IPS-NIHi7 (cell line): ENCODE results near the gene TEDC2.

ENCODE experiments used
- DNase-seq: peaks from one replicate; pipeline ENCODE4 v3.0.0; 2012; ENCODE audit warnings: mixed read lengths; ENCODE audit errors: extremely low spot score

TEDC2 gene

GRCh38 chr16:2466667-2467527 is 7.0 kb downstream of the TEDC2 start:
- DNase-seq: no peak

DNA sequence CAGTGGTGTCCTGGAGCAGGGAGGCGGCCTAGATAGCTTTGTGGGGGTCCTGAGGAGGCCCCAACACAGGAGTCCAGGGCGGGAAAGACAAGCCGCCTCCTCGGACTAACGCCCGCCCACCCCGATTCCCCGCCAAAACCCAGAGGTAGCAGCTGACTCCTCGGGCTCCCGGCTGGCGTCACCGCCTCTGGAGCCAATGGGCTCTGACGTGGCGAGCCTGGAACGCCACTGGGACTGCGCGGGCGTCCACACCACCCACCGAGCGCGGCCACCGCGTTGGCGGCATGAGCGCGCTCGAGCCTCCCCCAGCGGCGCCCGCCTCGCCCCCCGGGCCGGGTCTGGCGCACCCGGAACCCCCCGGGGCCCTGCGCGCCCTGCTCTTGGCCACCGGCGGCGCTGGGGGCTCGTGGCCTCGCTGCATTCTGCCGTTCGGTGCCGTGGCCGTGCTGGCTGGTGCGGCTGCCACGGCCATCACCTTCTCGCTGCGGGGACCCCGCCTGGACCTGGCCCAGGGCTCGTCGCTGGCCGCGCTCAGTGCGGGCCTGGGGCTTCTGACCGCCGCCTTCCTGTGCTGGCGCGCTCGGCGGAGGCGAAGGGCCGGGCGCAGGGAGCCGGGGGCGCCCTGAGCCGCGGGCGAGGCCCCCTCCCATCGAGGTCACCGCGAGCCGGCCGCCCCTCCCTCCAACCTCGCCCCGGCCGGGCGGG is 7.8 kb downstream of the TEDC2 start:
- DNase-seq: peak; percentile 83

DNA sequence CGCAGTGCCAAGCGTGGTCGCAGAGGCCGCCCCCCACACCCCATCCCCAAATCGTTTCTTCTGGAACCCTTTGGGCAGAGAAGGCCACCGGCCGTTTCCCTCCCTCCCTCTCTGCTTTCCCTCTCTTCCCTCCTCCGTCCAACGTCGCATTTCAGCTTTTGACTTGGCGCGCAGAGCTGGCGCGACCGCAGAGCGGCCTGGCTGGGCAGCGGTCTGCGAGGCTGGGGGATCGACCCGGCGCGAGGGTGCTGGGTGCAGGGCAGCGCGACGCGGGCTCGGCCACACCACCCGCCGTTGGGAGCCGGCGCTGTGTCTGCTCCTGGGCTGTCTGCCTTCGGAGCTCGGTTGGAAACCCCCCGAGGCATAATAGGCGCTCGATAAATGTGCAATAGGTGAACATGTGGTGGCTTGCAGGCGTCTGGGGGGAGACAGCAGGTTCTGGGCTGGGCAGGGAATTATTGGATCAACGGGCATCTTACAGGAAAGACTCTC is 8.4 kb downstream of the TEDC2 start:
- DNase-seq: no peak

- peak; percentile 41 for DNase-seq
Measured at GRCh38 chr16:2468725-2469398, 9.0 kb downstream of the TEDC2 start.

DNA sequence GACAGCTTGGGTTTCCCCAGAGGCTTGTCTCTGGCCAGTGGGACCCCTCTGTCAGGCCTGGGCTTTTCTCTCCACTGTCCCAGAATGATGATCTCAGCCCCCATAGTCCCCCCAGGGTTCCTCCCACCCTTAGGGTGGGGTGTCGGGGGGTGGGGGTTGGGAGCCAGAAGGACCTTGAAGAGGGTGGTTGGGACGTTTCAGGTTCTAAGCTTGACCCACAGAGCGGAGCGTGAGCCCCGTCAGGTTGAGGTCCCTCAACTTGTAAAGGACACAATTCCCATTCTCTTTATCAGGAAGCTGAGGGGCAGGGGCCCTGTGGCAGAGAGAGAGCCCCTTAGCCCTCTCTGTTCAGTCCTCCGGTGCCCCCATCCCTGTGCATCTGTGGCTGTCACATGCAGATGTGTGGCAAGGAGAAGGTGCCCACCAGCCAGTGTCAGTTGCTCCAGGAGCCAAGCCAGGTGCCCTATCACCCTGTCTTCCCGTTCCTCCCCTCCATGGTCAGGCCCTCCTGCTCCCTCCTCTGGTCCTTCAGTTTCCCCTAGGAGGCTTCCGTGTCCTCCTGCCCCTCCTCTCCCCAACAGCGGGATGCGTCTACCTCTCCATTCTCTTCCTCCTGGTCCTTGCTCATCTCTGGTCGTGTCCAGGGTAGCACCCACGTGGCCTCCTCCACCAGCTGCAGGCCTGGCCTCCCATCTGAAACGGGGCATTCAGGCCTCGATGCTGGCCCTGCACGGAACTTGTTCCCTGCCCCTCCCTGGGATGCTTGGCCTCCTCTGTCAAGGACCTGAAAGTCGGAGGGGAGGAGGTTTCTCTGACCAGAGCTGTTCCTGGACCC is 9.7 kb downstream of the TEDC2 start:
- DNase-seq: no peak

GRCh38 chr16:2470234-2470601 is 10.3 kb downstream of the TEDC2 start:
- no peak for DNase-seq

- DNase-seq: no peak
Measured at GRCh38 chr16:2470603-2471015, 10.7 kb downstream of the TEDC2 start.

- DNase-seq: peak; percentile 76
Measured at GRCh38 chr16:2471016-2471652, 11.2 kb downstream of the TEDC2 start, which contains the start of gene NTN3. TSS of gene NTN3 (plus strand) at chr16:2471297. CDS start at chr16:2471702, 405 bp downstream.

DNA sequence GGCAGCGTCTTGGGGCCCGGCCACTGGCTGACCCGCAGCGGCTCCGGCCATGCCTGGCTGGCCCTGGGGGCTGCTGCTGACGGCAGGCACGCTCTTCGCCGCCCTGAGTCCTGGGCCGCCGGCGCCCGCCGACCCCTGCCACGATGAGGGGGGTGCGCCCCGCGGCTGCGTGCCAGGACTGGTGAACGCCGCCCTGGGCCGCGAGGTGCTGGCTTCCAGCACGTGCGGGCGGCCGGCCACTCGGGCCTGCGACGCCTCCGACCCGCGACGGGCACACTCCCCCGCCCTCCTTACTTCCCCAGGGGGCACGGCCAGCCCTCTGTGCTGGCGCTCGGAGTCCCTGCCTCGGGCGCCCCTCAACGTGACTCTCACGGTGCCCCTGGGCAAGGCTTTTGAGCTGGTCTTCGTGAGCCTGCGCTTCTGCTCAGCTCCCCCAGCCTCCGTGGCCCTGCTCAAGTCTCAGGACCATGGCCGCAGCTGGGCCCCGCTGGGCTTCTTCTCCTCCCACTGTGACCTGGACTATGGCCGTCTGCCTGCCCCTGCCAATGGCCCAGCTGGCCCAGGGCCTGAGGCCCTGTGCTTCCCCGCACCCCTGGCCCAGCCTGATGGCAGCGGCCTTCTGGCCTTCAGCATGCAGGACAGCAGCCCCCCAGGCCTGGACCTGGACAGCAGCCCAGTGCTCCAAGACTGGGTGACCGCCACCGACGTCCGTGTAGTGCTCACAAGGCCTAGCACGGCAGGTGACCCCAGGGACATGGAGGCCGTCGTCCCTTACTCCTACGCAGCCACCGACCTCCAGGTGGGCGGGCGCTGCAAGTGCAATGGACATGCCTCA is 12.0 kb downstream of the TEDC2 start:
- no peak for DNase-seq

DNA sequence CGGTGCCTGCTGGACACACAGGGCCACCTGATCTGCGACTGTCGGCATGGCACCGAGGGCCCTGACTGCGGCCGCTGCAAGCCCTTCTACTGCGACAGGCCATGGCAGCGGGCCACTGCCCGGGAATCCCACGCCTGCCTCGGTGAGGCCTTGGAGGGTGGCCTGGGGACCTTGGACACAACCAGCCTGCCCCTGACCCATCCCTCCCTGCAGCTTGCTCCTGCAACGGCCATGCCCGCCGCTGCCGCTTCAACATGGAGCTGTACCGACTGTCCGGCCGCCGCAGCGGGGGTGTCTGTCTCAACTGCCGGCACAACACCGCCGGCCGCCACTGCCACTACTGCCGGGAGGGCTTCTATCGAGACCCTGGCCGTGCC is 12.6 kb downstream of the TEDC2 start:
- DNase-seq: no peak

- no peak for DNase-seq
Measured at GRCh38 chr16:2472885-2473445, 13.1 kb downstream of the TEDC2 start.

DNA sequence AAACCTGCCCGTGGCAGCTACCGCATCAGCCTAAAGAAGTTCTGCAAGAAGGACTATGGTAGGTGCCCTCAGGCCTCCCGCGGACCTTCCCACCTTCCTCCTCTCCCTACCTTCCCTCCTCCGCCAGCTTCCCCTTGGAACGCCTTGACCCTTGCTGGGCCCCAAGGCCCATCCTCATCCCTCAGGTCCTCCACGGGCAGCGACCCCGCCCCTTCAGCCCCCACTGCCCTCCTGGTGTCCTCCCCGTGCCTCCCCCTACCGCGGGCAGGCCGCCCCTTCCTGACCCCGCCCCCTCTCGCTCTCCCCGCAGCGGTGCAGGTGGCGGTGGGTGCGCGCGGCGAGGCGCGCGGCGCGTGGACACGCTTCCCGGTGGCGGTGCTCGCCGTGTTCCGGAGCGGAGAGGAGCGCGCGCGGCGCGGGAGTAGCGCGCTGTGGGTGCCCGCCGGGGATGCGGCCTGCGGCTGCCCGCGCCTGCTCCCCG is 13.6 kb downstream of the TEDC2 start:
- DNase-seq: peak; percentile 31

DNA sequence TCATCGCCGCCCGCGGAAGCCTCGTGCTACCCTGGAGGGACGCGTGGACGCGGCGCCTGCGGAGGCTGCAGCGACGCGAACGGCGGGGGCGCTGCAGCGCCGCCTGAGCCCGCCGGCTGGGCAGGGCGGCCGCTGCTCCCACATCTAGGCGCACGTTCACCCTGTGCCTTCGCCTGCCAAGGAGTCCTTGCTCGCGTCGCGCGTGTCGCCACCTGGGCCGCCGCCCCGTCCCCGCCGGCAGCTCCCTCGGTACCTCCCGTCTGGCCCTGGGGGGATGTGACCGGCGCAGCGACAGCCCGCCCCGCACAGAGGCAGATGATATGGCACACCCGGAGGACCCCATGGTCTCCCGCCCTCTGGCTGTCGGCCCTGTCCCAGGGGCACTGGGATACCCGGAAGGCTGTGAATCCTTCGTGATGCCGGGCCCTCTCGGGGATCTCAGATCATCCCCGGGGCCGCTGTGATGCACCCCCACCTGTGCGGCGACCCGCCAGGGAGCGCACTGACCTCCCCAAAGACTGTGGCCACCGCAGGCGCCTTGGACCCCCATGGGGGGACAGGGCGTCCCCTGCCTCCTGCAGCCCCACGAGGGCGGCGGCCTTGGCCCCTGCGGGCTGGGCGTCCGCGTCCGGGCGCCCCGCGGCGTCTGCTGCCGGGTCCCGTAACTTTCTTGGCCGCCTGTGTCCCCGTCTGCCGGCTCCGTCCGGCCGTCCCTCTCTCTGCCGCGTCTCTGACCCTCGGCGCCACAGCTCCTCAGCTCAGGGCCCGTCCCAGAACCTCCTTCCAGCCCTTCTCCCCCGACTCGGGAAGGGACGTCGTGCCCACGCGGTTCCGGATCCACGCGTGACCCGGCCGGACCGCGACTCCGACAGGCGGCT is 14.3 kb downstream of the TEDC2 start:
- DNase-seq: peak; percentile 54

DNA sequence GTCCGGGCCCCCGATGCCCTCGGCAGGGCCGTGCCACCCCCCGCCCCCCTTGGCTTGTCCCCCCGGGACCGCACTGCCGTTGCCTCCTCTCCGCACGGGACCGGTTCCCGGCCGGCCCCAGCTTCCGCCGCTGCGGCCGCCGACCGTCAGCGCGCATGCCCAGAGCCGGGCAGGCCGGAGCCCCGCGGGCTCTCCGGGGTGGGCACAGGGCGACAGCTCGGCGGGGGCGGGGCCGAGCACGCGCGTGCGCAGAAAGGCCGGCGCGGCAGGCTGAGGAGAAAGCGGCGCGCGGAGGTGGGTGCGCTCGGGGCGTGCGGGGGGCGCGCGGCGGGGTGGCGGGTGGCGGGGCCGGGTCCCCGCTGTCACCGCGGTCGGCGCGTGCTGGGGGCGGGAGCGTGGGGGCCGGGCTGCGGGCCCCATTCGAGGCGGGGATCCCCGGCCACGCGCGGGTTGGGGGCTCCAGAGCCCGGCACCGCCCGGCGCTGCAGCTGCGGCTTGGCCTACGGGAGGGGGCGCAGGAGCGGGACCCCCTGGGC is 15.0 kb downstream of the TEDC2 start, which contains the start of gene TBC1D24:
Gene TBC1D24, plus strand, starts transcription at position 251 of the 536 bp plus-strand sequence. CDS start 21,022 bp downstream, outside the sequence.
- peak; percentile 99 for DNase-seq

DNA sequence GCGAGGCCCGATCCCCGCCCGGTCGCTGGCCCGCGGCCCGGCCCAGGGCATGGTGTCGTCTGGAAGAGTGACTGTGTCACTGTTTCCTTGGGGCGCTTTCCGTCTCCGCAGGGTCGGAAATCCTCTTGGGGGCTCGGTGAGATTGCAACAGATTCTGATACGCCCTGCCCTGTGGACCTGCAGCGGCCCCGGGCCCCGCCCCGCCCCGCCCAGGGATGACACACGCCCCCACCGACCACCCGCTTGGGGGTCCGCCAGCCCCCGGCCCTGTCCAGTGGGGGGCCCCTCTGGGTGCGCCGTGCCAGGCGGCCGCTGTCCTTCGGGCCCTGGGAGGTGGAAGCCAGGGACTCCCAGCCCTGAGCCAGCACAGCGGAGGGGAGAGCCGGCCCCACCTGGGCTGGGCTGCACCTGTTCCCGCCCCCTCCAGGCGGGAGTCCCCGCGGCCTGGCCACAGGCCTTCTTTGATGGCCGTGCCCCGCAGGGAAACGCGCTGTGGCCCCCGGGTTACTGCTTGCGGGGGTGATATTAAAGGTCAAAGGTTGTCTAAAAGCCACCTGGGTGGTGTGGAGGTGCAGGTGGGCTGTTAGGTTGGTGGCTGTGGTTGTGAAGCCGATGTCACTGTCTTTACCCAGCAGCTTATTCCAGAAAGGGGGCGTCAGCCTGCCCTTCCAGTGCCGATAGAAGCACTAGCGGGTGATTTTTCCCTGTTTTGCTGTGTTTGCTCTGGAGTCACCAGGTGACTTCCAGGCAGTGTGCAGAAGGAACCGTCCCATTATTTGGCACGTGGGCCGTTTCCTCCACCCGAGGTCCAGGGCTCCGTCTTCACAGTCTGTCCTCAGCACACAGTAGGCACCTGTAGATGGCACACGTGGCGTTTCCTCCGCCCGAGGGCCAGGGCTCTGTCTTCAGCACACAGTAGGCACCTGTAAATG is 15.8 kb downstream of the TEDC2 start:
- peak; percentile 65 for DNase-seq

GRCh38 chr16:2476345-2476720 is 16.4 kb downstream of the TEDC2 start:
- DNase-seq: no peak

- DNase-seq: no peak
Measured at GRCh38 chr16:2476741-2477140, 16.8 kb downstream of the TEDC2 start.
